ENCODE measurements around the gene RNF31. TPM values are rescaled to one million over a fixed set of nuclear protein-coding genes. Genes with fewer than 3 reads are reported as not detected.

Gene RNF31
- total RNA-seq, 1 experiment from 2014 or later: 48.6 TPM

DNA sequence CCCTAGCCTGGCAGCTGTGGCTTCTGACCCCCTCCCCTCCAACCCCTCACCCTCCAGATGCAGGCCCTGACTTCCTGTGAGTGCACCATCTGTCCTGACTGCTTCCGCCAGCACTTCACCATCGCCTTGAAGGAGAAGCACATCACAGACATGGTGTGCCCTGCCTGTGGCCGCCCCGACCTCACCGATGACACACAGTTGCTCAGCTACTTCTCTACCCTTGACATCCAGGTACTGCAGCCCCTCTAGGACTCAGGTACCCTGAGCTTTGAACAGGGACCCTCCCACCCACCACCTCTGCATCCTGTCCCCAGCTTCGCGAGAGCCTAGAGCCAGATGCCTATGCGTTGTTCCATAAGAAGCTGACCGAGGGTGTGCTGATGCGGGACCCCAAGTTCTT is 7.8 kb downstream of the RNF31 start:
- no peak for DNase-seq (ENCODE audit: low read depth, low spot score)
- H3K4me3 ChIP-seq (ENCODE audit: low read depth in 2 of 2, low read length in 2 of 2): no peak overlapping the region
- no peak overlapping the region for H3K27ac ChIP-seq (ENCODE audit: low read length)
- ATAC-seq: no peak
- H3K9me3 ChIP-seq (ENCODE audit: control insufficient read depth, insufficient read depth, low read depth, low read length): no peaks in the 10 kb centered on the region
- no TSS peak for BruUV-seq (replicated peaks)
- CTCF ChIA-PET: no interaction called here
- intact Hi-C loops (cut with micrococcal nuclease; ENCODE audit: unreplicated experiment) (no loop called here), in situ Hi-C loops (cut with HindIII; ENCODE audit: low pct_unique_long_range_greater_than_20kb, low sequenced_read_pairs) (no loop called here)
- no peaks in the 10 kb centered on the region for H3K4me1 ChIP-seq (ENCODE audit: control insufficient read depth, insufficient read depth, low read length)
- TF ChIP-seq, protein P1, sequence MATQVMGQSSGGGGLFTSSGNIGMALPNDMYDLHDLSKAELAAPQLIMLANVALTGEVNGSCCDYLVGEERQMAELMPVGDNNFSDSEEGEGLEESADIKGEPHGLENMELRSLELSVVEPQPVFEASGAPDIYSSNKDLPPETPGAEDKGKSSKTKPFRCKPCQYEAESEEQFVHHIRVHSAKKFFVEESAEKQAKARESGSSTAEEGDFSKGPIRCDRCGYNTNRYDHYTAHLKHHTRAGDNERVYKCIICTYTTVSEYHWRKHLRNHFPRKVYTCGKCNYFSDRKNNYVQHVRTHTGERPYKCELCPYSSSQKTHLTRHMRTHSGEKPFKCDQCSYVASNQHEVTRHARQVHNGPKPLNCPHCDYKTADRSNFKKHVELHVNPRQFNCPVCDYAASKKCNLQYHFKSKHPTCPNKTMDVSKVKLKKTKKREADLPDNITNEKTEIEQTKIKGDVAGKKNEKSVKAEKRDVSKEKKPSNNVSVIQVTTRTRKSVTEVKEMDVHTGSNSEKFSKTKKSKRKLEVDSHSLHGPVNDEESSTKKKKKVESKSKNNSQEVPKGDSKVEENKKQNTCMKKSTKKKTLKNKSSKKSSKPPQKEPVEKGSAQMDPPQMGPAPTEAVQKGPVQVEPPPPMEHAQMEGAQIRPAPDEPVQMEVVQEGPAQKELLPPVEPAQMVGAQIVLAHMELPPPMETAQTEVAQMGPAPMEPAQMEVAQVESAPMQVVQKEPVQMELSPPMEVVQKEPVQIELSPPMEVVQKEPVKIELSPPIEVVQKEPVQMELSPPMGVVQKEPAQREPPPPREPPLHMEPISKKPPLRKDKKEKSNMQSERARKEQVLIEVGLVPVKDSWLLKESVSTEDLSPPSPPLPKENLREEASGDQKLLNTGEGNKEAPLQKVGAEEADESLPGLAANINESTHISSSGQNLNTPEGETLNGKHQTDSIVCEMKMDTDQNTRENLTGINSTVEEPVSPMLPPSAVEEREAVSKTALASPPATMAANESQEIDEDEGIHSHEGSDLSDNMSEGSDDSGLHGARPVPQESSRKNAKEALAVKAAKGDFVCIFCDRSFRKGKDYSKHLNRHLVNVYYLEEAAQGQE (IDR thresholded peaks at IDR 0.05; ENCODE audit: insufficient read depth in 1 of 2, low read depth in 2 of 2, low read length in 1 of 2): no peak
- TF ChIP-seq CTCF (IDR thresholded peaks at IDR 0.05): no peak
- no peak for TF ChIP-seq POLR2AphosphoS5 (IDR thresholded peaks at IDR 0.05; ENCODE audit: low read depth, low read length)
- TF ChIP-seq TCF7L2 (IDR thresholded peaks at IDR 0.05; ENCODE audit: low read depth, low read length): no peak
- TF ChIP-seq SIN3A (IDR thresholded peaks at IDR 0.05; ENCODE audit: borderline replicate concordance, insufficient read depth, low read depth, low read length): no peak
- peaks cover 3% of the 10 kb centered on the region for H3K36me3 ChIP-seq (ENCODE audit: control insufficient read depth, insufficient read depth, low read length)
- POLR2A ChIA-PET: no interaction called here
- no peaks in the 10 kb centered on the region for H3K27me3 ChIP-seq (ENCODE audit: control insufficient read depth, insufficient read depth, low read length)

DNA sequence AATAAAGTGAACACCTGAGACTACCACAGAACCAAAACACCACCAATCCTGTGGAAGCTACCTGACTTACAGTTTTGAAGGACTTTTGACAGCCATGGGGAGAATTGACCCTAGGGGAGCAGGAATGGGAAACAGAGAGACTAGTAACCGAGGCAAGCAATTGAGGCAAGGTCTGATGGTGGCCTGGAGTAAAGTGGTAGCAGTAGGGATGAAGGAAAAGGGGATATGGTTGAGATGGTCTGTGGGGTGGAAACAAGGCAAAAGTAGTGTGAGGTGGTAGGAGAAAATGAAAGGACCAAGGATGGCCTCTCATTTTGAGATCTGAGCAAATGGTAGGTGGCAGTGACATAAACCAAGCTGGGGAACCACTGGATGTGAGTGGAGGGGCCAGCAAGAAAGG is 9.5 kb downstream of the RNF31 start:
- H3K4me3 ChIP-seq (ENCODE audit: low read depth in 2 of 2, low read length in 2 of 2): no peak overlapping the region
- peaks cover 3% of the 10 kb centered on the region for H3K36me3 ChIP-seq (ENCODE audit: control insufficient read depth, insufficient read depth, low read length)
- POLR2A ChIA-PET: no interaction called here
- TF ChIP-seq POLR2AphosphoS5 (IDR thresholded peaks at IDR 0.05; ENCODE audit: low read depth, low read length) (no peak), SIN3A (IDR thresholded peaks at IDR 0.05; ENCODE audit: borderline replicate concordance, insufficient read depth, low read depth, low read length) (no peak), CTCF (IDR thresholded peaks at IDR 0.05) (no peak), TCF7L2 (IDR thresholded peaks at IDR 0.05; ENCODE audit: low read depth, low read length) (no peak)
- TF ChIP-seq, protein P1 (IDR thresholded peaks at IDR 0.05; ENCODE audit: insufficient read depth in 1 of 2, low read depth in 2 of 2, low read length in 1 of 2): no peak
- no peaks in the 10 kb centered on the region for H3K27me3 ChIP-seq (ENCODE audit: control insufficient read depth, insufficient read depth, low read length)
- intact Hi-C loops (cut with micrococcal nuclease; ENCODE audit: unreplicated experiment) (no loop called here), in situ Hi-C loops (cut with HindIII; ENCODE audit: low pct_unique_long_range_greater_than_20kb, low sequenced_read_pairs) (no loop called here)
- CTCF ChIA-PET: no interaction called here
- H3K9me3 ChIP-seq (ENCODE audit: control insufficient read depth, insufficient read depth, low read depth, low read length): no peaks in the 10 kb centered on the region
- no peak for DNase-seq (ENCODE audit: low read depth, low spot score)
- no TSS peak for BruUV-seq (replicated peaks)
- peaks cover 4% of the 10 kb centered on the region for H3K4me1 ChIP-seq (ENCODE audit: control insufficient read depth, insufficient read depth, low read length)
- no peak for ATAC-seq
- no peak overlapping the region for H3K27ac ChIP-seq (ENCODE audit: low read length)
